ENCODE data around the gene TPR. TPM values are rescaled to one million over a fixed set of nuclear protein-coding genes. Genes with fewer than 3 reads are reported as not detected.

The TPR gene
- polyA plus RNA-seq, 1 of the 3 experiments (the other 2 are of a cell fraction) = 37.5 TPM

DNA sequence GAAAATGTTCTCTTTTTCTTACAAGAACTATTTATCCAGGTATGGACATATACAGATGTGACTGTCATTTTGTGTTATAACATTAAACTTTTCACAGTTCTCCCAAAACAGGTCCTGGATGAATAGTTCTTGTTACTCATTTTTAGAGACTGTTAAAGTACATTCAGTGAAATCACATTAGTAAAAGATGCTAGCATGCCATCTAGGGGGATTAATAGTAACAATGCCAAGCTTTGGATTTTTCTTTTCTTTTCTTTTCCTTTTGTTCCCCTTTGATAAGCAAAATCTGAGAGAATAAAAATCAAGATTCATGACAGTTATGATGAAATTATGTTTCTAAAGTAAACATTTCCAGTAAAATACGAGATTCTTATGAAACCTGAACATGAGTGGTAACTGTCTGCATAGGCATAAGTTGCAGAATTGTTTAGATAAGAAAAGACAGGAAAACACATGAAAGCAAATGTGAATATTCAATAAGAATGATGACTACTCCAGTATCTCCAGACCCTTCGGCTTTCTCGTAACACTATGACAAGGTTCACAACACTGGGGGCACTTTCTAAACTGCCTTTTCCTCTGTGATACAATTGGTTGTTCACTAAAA lies 77.5 kb downstream of the TPR start:
- no peak for DNase-seq
- H3F3A ChIP-seq (replicated peaks; ENCODE audit: insufficient read depth) = no peaks in the 10 kb centered on the region
- H3K9me3 ChIP-seq = no peaks in the 10 kb centered on the region
- no peaks in the 10 kb centered on the region for H3K36me3 ChIP-seq (replicated peaks in 1 of 2; ENCODE audit: control insufficient read depth in 1 of 2, insufficient read depth in 2 of 2, low read length in 1 of 2)
- POLR2A ChIA-PET = no interaction called here
- TF ChIP-seq, protein P1, sequence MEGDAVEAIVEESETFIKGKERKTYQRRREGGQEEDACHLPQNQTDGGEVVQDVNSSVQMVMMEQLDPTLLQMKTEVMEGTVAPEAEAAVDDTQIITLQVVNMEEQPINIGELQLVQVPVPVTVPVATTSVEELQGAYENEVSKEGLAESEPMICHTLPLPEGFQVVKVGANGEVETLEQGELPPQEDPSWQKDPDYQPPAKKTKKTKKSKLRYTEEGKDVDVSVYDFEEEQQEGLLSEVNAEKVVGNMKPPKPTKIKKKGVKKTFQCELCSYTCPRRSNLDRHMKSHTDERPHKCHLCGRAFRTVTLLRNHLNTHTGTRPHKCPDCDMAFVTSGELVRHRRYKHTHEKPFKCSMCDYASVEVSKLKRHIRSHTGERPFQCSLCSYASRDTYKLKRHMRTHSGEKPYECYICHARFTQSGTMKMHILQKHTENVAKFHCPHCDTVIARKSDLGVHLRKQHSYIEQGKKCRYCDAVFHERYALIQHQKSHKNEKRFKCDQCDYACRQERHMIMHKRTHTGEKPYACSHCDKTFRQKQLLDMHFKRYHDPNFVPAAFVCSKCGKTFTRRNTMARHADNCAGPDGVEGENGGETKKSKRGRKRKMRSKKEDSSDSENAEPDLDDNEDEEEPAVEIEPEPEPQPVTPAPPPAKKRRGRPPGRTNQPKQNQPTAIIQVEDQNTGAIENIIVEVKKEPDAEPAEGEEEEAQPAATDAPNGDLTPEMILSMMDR (IDR thresholded peaks at IDR 0.05) = peak; percentile 27; the same call in 1 of the 2 replicates
- TF ChIP-seq MXI1 (IDR thresholded peaks at IDR 0.05; ENCODE audit: low read depth, low read length) (no peak), JUND (IDR thresholded peaks at IDR 0.05) (no peak), TCF12 (IDR thresholded peaks at IDR 0.05) (no peak), RXRA (IDR thresholded peaks at IDR 0.05; ENCODE audit: borderline replicate concordance, low read depth) (no peak)
- H3K9me2 ChIP-seq = no peaks in the 10 kb centered on the region
- CTCF ChIA-PET = interaction anchor here (1.0 kb wide), 1 partner anchor 8 kb away, joined by 3 read pairs; no protein-coding TSS in a partner anchor
- no peaks in the 10 kb centered on the region for H3K79me2 ChIP-seq (ENCODE audit: insufficient read depth)
- no peak overlapping the region for H3K9ac ChIP-seq
- no peak overlapping the region for H3K4me3 ChIP-seq (ENCODE audit: low read depth in 2 of 2, low read length in 1 of 2)
- no peaks in the 10 kb centered on the region; the same call in 1 of the 2 replicates for H3K27me3 ChIP-seq (ENCODE audit: insufficient read depth)
- no peaks in the 10 kb centered on the region; a peak in 2 of 4 replicates for H3K4me1 ChIP-seq (ENCODE audit: control insufficient read depth in 1 of 2, insufficient read depth in 2 of 2, low read depth in 1 of 2, low read length in 1 of 2)
- 69% methylated on average over 3 of the region's 3 CpGs for WGBS (ENCODE audit: low lambda C conversion rate)
- peak overlapping the region; percentile 44; the same call in 1 of the 2 replicates for H2AFZ ChIP-seq (ENCODE audit: low read depth)
- no peak overlapping the region for H3K4me2 ChIP-seq
- H3K27ac ChIP-seq (ENCODE audit: low read depth in 2 of 2, low read length in 1 of 2) = no peak overlapping the region
- H4K20me1 ChIP-seq (ENCODE audit: insufficient read depth) = no peaks in the 10 kb centered on the region

DNA sequence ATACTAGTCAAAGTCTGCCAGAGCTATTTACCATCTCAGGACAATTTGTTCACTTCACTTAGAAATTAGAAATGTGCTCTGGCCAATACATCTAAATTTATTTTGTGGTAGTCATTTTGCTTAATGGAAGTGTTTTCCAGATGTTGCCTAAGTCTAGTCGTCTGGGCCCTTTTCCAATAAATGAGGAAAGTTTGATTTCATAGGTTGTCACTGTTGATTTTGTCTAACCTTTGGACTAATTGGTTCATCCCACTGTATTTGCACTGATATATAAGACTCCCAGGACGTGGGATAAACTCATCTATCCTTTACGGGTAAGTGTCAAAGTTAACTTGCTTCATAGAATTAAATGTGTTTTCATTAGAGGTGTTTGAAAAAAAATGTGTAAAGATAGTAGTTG lies 79.1 kb downstream of the TPR start, which contains the start of gene PRG4:
Gene PRG4, plus strand, starts transcription at position 300 of the 400 bp plus-strand sequence.
- no peaks in the 10 kb centered on the region for H3F3A ChIP-seq (replicated peaks; ENCODE audit: insufficient read depth)
- no peaks in the 10 kb centered on the region for H3K9me2 ChIP-seq
- no peak for TF ChIP-seq GATA2 (CRISPR knock-in tag; IDR thresholded peaks at IDR 0.05)
- TF ChIP-seq EZH2phosphoT487 (IDR thresholded peaks at IDR 0.05; ENCODE audit: borderline replicate concordance, low read depth) = no peak
- TF ChIP-seq, protein P2, sequence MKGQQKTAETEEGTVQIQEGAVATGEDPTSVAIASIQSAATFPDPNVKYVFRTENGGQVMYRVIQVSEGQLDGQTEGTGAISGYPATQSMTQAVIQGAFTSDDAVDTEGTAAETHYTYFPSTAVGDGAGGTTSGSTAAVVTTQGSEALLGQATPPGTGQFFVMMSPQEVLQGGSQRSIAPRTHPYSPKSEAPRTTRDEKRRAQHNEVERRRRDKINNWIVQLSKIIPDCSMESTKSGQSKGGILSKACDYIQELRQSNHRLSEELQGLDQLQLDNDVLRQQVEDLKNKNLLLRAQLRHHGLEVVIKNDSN (IDR thresholded peaks at IDR 0.05; ENCODE audit: borderline replicate concordance, low read depth) = no peak
- TF ChIP-seq, protein P3, sequence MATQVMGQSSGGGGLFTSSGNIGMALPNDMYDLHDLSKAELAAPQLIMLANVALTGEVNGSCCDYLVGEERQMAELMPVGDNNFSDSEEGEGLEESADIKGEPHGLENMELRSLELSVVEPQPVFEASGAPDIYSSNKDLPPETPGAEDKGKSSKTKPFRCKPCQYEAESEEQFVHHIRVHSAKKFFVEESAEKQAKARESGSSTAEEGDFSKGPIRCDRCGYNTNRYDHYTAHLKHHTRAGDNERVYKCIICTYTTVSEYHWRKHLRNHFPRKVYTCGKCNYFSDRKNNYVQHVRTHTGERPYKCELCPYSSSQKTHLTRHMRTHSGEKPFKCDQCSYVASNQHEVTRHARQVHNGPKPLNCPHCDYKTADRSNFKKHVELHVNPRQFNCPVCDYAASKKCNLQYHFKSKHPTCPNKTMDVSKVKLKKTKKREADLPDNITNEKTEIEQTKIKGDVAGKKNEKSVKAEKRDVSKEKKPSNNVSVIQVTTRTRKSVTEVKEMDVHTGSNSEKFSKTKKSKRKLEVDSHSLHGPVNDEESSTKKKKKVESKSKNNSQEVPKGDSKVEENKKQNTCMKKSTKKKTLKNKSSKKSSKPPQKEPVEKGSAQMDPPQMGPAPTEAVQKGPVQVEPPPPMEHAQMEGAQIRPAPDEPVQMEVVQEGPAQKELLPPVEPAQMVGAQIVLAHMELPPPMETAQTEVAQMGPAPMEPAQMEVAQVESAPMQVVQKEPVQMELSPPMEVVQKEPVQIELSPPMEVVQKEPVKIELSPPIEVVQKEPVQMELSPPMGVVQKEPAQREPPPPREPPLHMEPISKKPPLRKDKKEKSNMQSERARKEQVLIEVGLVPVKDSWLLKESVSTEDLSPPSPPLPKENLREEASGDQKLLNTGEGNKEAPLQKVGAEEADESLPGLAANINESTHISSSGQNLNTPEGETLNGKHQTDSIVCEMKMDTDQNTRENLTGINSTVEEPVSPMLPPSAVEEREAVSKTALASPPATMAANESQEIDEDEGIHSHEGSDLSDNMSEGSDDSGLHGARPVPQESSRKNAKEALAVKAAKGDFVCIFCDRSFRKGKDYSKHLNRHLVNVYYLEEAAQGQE (IDR thresholded peaks at IDR 0.05; ENCODE audit: low read depth, low read length) = no peak
- no peak for TF ChIP-seq NFIC (IDR thresholded peaks at IDR 0.05; ENCODE audit: borderline replicate concordance)
- no peak for TF ChIP-seq RXRA (IDR thresholded peaks at IDR 0.05; ENCODE audit: borderline replicate concordance, low read depth)
- TF ChIP-seq, protein P4, sequence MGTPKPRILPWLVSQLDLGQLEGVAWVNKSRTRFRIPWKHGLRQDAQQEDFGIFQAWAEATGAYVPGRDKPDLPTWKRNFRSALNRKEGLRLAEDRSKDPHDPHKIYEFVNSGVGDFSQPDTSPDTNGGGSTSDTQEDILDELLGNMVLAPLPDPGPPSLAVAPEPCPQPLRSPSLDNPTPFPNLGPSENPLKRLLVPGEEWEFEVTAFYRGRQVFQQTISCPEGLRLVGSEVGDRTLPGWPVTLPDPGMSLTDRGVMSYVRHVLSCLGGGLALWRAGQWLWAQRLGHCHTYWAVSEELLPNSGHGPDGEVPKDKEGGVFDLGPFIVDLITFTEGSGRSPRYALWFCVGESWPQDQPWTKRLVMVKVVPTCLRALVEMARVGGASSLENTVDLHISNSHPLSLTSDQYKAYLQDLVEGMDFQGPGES (IDR thresholded peaks at IDR 0.05; ENCODE audit: low read depth, low read length) = no peak
- TF ChIP-seq GABPA (IDR thresholded peaks at IDR 0.05; ENCODE audit: low read depth) = no peak
- TF ChIP-seq TEAD4 (IDR thresholded peaks at IDR 0.05; ENCODE audit: borderline replicate concordance, insufficient read depth) = no peak
- TF ChIP-seq EP300 (IDR thresholded peaks at IDR 0.05; ENCODE audit: borderline replicate concordance in 1 of 2, low read depth in 1 of 2, low read length in 1 of 2) = no peak
- TF ChIP-seq FOXJ3 (CRISPR knock-in tag; IDR thresholded peaks at IDR 0.05) = no peak
- TF ChIP-seq YY1 (IDR thresholded peaks at IDR 0.05; ENCODE audit: low read depth) = no peak
- no peak for TF ChIP-seq RCOR1 (IDR thresholded peaks at IDR 0.05; ENCODE audit: low read length)
- TF ChIP-seq, protein P5, sequence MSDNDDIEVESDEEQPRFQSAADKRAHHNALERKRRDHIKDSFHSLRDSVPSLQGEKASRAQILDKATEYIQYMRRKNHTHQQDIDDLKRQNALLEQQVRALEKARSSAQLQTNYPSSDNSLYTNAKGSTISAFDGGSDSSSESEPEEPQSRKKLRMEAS (IDR thresholded peaks at IDR 0.05; ENCODE audit: low read depth) = no peak
- no peak for TF ChIP-seq RAD21 (IDR thresholded peaks at IDR 0.05; ENCODE audit: low read length)
- TF ChIP-seq POLR2AphosphoS5 (IDR thresholded peaks at IDR 0.05; ENCODE audit: low read depth, low read length) = no peak
- H3K27ac ChIP-seq (ENCODE audit: low read depth in 2 of 2, low read length in 1 of 2) = no peak within 1 kb of the TSS
- no peaks in the 10 kb centered on the region for H3K79me2 ChIP-seq (ENCODE audit: insufficient read depth)
- H4K20me1 ChIP-seq (ENCODE audit: insufficient read depth) = no peaks in the 10 kb centered on the region
- no peaks in the 10 kb centered on the region for H3K9me3 ChIP-seq
- DNase-seq = no peak
- 12% methylated on average over 3 of the region's 3 CpGs for WGBS (ENCODE audit: low lambda C conversion rate)
- no peaks in the 10 kb centered on the region; a peak in 2 of 4 replicates for H3K4me1 ChIP-seq (ENCODE audit: control insufficient read depth in 1 of 2, insufficient read depth in 2 of 2, low read depth in 1 of 2, low read length in 1 of 2)
- no peaks in the 10 kb centered on the region; the same call in 1 of the 2 replicates for H3K27me3 ChIP-seq (ENCODE audit: insufficient read depth)
- H2AFZ ChIP-seq (ENCODE audit: low read depth) = no peak within 1 kb of the TSS
- H3K4me3 ChIP-seq (ENCODE audit: low read depth in 2 of 2, low read length in 1 of 2) = no peak within 1 kb of the TSS
- no peak within 1 kb of the TSS for H3K4me2 ChIP-seq
- H3K36me3 ChIP-seq (replicated peaks in 1 of 2; ENCODE audit: control insufficient read depth in 1 of 2, insufficient read depth in 2 of 2, low read length in 1 of 2) = no peaks in the 10 kb centered on the region
- POLR2A ChIA-PET = no interaction called here
- H3K9ac ChIP-seq = no peak within 1 kb of the TSS
- CTCF ChIA-PET = no interaction called here
